GM21528 (cell line): ENCODE results near the gene NCOA6.
"Not testable (repeated sequence)": the region's sequence is repeated elsewhere in the genome, so short reads cannot be mapped to it uniquely, and the experiment has no call there.

Source experiments
- ATAC-seq: cut with Tn5 transposase; IDR thresholded peaks from one replicate; pipeline ENCODE4 v1.9.1; 2021; ENCODE audit warnings: mild to moderate bottlenecking, moderate library complexity; ENCODE audit not compliant: unreplicated experiment, low FRiP score

Gene NCOA6

GRCh38 chr20:34831936-34832335 is 6.5 kb upstream of the NCOA6 start:
- ATAC-seq: no peak

DNA sequence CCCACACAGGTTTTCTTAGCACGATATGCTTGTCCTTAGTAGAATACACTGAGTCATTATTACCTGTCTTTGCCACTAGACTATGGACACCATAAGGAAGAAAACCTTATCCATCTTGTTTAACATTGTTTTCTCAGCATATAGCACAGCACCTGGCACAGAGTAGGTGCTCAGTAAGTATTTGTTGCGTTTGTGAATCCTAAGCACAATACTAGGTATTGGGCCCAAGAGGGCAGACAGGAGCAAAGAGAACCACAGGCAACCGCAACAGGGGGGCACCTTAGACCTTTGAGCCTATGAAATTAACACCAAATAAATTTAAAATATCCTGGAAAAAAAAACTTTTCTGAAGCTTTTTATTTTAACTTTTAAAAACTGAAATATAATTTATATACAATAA is 3.7 kb upstream of the NCOA6 start:
- no peak for ATAC-seq

DNA sequence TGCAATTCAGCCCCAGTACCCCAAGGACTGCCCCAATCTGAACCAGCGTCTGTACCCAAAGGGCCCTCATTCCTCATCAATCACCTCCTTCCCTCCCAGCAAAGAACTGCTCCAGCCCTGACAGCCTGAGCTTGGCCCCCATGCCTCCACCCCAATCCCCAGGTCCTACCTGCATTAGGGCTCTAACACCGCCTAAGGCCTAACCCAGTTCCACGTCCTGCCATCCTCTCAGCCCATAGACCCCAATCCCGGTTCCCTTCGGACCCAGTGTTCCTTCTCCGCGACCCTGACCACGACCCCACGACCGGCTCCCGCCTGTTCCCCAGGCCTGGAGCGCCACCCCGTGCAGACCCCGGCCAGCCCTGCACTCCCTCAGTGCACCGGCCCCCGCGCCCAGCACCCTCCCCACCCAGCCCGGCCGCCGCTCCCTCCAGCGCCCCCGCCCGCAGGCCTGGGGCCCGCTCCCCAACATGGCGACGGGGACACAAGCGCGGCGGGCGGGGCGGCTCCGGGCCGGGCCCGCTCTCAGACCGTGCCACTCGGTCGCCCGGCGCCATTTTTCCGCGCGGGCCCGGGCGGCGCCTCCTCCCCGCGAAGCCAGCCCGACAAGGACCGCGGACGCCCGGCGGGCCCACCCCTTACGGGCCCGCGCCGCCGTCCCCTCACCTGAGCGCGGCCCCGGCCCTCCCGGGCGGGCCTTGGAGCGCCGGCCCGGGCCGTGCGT is 483 bp downstream of the NCOA6 start:
- peak; percentile 78 for ATAC-seq

- ATAC-seq: peak; percentile 37
Measured at GRCh38 chr20:34824452-34824805, 1.0 kb downstream of the NCOA6 start.

DNA sequence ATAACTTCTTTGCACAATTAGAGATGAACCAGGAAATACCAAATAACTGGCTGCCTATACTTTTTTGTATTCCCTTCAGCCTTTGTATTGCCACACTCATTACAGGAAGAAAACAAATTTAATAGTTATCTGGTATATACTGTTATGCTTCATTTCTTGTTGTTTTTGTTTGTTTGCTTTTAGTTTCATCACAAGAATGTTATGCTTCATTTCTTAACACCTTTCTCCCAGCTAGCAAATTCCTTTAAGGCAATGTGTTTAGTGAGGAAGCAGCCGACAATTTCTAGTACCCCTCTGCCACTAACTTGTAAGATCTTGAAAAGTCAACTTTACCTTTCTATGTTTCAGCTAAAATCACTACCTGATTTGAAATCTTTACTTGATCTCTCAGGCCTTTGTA is 1.4 kb downstream of the NCOA6 start:
- ATAC-seq: no peak

DNA sequence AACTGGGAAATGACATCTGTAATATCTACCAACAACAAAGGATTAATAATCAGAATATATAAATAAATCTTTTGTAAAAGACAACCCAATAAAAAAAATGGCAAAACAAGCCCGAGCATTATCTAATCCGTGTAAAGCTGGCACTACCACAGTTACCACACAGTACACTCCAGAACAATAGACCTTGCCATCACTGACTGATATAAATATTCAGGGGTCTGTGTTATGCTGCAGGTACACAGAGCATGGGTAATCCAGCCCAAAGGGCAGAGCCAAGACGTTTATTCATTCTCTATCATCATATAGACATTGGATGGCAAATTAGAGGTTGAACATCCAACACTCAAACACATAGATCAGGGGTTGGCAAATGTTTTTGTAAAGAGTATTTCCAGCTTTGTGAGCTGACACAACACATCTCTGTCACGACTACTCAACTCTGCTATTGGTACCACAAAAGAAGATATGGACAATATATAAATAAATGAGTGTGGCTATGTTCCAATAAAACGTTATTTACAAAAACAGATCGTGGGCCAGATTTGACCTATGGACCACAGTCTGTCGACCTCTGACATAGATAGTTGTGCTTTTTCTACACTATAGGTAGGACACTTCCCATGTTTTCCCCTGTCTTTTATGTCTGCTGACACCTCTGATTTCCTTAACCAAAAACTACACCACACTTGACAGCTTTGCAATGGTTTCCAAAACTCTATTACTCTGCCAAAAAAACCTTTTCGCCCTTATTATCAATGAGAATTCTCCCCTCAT is 4.5 kb downstream of the NCOA6 start:
- no peak for ATAC-seq

DNA sequence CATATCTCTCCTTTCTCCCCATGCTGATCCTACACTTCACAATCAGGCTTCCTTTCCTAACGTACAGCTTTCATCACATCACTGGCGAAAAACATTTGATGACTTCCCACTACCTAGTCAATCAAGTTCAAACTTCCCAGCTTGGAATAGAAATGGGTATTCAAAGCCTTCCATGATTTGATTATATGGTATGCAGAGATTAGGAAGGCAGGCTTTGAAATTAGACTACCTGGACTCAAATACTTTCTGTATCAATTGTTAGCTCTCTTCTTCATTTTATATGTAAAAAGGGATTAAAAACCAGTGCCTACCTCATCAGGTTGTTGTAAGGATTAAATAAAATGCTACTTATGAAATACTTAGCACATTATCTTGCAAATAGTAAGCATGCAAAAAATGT is 7.7 kb downstream of the NCOA6 start:
- no peak for ATAC-seq

- ATAC-seq: no peak
Measured at GRCh38 chr20:34817072-34817471, 8.4 kb downstream of the NCOA6 start.

DNA sequence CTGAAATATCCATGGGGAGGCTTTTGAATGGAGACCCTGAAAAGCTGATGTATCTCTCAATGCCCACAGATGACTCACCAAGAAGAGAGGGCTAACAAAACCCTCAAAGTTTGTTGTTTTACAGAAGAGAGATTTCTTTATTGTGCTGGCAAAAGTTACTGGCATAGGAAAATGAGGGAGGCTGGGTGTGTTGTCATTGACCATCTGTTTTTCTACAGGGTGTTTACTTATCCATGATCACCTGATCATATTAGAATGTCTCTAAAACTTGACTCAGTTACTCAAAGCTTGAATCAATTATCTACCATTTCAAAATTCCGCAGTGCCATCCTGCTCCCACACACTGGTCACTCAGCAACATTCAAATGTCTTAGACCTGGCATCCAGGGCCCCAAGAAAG is 9.8 kb downstream of the NCOA6 start:
- no peak for ATAC-seq

DNA sequence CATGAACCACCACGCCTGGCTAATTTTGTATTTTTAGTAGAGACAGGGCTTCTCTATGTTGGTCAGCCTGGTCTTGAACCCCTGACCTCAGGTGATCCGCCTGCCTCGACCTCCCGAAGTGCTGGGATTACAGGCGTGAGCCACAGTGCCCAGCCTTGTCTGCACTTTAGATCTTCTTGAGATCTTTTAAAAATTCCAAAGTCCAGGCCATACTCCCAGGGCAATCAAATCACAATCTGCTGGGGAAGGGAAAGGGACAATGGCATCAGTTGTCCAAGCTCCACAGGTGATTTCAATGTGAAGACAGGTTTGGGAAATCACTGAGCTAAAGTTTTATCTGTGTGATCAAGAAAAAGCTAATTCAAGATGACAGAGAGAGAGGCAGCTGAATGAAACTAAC is 16.9 kb downstream of the NCOA6 start:
- ATAC-seq: no peak

- not testable (repeated sequence) for ATAC-seq
Measured at GRCh38 chr20:34807944-34808465, 17.4 kb downstream of the NCOA6 start.

GRCh38 chr20:34806255-34806654 is 19.2 kb downstream of the NCOA6 start:
- no peak for ATAC-seq

- ATAC-seq: no peak
Measured at GRCh38 chr20:34798871-34799270, 26.6 kb downstream of the NCOA6 start.

DNA sequence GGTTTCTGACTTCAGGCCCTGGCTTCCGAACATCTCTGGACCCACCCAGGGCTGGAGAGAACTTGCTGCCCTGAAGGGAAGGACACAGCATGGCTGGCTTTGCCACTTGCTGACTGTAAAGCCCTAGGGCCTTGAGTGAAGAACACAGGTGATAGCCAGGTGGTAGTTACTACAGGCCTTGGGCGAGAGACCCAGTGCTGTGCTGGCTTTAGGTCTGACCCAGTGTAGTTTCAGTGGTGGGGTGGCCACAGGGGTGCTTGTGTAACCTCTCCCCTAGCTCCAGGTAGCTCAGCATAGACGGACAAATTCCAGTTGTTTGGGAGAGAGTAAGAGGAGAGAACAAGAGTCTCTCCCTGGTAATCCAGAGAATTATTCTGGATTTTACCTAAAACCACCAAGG is 27.1 kb downstream of the NCOA6 start:
- no peak for ATAC-seq

GRCh38 chr20:34797012-34797995 is 28.1 kb downstream of the NCOA6 start:
- ATAC-seq: no peak

DNA sequence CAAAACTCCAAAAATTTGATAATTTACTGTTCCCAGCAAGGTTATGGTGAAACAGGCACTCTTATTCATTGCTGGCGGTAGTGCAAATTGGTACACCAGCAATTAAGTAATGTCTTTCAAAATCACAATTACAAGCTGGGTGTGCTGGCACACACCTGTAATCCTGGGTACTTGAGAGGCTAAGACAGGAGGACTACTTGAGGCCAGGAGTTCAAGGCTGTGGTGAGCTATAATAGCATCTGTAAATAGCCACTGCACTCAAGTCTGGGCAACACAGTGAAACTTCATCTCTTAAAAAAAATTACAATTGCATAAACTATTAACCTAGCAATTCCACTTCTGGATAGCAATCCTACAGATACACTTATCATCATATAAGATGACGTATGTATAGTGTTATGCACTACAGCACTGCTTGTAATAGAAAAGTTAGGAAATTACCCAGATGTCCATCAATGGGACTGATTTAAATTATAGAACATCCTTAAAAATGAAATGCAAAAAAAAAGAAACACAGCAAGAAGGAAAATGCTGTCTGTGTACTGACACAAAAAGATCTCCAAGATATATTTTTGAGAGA is 31.4 kb downstream of the NCOA6 start:
- no peak for ATAC-seq

GRCh38 chr20:34792687-34793363 is 32.6 kb downstream of the NCOA6 start:
- ATAC-seq: no peak

DNA sequence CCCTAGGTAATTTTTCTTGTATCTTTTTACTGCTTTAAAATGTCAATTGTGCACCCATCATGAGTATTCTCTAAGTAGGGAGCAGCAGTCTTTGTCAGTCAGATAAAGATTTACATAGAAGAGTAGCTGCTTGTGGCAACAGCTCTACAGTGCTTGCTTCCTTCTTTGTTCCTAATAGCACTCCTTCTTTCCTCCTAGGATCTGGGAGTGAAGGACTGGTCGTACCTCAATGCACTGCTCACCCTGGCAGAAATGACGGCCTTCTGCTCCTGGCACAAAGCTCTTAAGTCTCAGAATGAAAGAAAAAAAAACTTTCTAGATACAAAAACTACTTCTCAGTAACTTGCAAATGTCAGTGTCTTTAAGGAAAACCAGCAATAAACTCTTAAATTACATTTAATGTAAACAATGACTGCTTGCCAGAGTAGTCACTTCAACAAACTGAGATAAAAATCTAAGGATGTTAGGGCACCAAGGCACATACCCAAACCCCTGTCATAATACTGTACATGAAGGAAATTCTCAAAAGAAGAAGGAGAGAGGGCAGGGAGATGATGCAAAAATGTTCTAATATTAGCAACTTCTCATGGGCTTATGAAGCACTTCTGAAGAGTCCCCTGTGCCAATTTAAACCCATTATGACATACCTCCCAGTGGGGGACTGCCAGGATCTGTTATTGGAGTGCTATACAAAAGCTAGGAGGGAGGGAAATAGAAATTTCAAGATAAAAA is 34.0 kb downstream of the NCOA6 start:
- ATAC-seq: no peak

GRCh38 chr20:34781220-34781619 is 44.2 kb downstream of the NCOA6 start:
- no peak for ATAC-seq
